Neural cell (in vitro differentiated cells): ENCODE data around the gene PDS5B.

Source experiments
- EP300 ChIP-seq: fragments of 450-650 bp; conservative IDR thresholded peaks from 2 replicates; pipeline ENCODE4 v1.6.1; 2014; ENCODE audit warnings: antibody characterized with exemption, mild to moderate bottlenecking, moderate library complexity; ENCODE audit not compliant: poor library complexity, severe bottlenecking
- EZH2 ChIP-seq: fragments of 200-600, 300-800 bp; shearing (Covaris generic), sonication (generic); IDR thresholded peaks from 2 replicates; pipeline ENCODE4 v1.6.1; 2014; ENCODE audit warnings: antibody characterized with exemption, low read length, borderline replicate concordance, mild to moderate bottlenecking; ENCODE audit not compliant: insufficient read depth, poor library complexity, severe bottlenecking
- POLR2AphosphoS5 ChIP-seq: IDR thresholded peaks from 2 replicates; pipeline ENCODE4 v1.6.1; 2012
- RAD21 ChIP-seq: fragments of 450-650 bp; conservative IDR thresholded peaks from 2 replicates; pipeline ENCODE4 v1.6.1; 2014; ENCODE audit warnings: antibody characterized with exemption, mild to moderate bottlenecking, moderate library complexity
- SMC3 ChIP-seq: fragments of 450-650 bp; conservative IDR thresholded peaks from 2 replicates; pipeline ENCODE4 v1.6.1; 2014; ENCODE audit warnings: antibody characterized with exemption, mild to moderate bottlenecking, moderate library complexity; ENCODE audit not compliant: poor library complexity
- TAF1 ChIP-seq: IDR thresholded peaks from 2 replicates; pipeline ENCODE4 v1.6.1; 2012; ENCODE audit warnings: low read depth
- TF ChIP-seq, protein P1 (sequence below): fragments of 450-650 bp; IDR thresholded peaks from 2 replicates; pipeline ENCODE4 v1.5.1; 2014; ENCODE audit warnings: antibody characterized with exemption, mild to moderate bottlenecking, moderate library complexity; ENCODE audit not compliant: poor library complexity, severe bottlenecking
- TF ChIP-seq, protein P2 (sequence below): IDR thresholded peaks from 2 replicates; pipeline ENCODE4 v1.6.1; 2012; ENCODE audit warnings: borderline replicate concordance

DNA sequence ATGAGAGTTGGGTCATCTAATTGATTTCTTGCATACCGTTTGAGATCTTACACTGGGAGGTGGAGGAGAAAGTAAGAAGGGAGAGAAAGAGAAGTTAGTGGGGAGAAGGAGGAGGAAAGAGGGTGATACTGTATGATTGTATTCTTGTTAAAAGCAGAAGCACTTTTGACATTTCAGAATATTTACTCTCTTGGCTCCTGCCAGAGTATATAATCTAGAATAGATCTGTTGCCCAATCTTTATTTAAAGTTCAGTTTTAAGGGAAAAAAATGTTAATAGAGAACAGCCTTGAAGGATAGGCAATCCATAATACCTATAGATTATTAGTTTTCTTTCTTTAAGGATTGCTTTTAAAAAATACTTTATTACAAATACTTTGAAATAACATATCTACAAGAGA, 41.5 kb downstream of the PDS5B start:
- no peak for TF ChIP-seq RAD21
- TF ChIP-seq EZH2, result no peak
- TF ChIP-seq, protein P1, sequence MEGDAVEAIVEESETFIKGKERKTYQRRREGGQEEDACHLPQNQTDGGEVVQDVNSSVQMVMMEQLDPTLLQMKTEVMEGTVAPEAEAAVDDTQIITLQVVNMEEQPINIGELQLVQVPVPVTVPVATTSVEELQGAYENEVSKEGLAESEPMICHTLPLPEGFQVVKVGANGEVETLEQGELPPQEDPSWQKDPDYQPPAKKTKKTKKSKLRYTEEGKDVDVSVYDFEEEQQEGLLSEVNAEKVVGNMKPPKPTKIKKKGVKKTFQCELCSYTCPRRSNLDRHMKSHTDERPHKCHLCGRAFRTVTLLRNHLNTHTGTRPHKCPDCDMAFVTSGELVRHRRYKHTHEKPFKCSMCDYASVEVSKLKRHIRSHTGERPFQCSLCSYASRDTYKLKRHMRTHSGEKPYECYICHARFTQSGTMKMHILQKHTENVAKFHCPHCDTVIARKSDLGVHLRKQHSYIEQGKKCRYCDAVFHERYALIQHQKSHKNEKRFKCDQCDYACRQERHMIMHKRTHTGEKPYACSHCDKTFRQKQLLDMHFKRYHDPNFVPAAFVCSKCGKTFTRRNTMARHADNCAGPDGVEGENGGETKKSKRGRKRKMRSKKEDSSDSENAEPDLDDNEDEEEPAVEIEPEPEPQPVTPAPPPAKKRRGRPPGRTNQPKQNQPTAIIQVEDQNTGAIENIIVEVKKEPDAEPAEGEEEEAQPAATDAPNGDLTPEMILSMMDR, result no peak
- TF ChIP-seq POLR2AphosphoS5, result no peak
- TF ChIP-seq EP300, result no peak
- TF ChIP-seq SMC3, result no peak
- TF ChIP-seq, protein P2, sequence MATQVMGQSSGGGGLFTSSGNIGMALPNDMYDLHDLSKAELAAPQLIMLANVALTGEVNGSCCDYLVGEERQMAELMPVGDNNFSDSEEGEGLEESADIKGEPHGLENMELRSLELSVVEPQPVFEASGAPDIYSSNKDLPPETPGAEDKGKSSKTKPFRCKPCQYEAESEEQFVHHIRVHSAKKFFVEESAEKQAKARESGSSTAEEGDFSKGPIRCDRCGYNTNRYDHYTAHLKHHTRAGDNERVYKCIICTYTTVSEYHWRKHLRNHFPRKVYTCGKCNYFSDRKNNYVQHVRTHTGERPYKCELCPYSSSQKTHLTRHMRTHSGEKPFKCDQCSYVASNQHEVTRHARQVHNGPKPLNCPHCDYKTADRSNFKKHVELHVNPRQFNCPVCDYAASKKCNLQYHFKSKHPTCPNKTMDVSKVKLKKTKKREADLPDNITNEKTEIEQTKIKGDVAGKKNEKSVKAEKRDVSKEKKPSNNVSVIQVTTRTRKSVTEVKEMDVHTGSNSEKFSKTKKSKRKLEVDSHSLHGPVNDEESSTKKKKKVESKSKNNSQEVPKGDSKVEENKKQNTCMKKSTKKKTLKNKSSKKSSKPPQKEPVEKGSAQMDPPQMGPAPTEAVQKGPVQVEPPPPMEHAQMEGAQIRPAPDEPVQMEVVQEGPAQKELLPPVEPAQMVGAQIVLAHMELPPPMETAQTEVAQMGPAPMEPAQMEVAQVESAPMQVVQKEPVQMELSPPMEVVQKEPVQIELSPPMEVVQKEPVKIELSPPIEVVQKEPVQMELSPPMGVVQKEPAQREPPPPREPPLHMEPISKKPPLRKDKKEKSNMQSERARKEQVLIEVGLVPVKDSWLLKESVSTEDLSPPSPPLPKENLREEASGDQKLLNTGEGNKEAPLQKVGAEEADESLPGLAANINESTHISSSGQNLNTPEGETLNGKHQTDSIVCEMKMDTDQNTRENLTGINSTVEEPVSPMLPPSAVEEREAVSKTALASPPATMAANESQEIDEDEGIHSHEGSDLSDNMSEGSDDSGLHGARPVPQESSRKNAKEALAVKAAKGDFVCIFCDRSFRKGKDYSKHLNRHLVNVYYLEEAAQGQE, result no peak
- no peak for TF ChIP-seq TAF1
